CD4-positive, alpha-beta T cell (primary cell): Measurements from ENCODE around the gene MAP4K5. TPM values are rescaled to one million over a fixed set of nuclear protein-coding genes. Genes with fewer than 3 reads are reported as not detected.

Source experiments
- ATAC-seq: fragments of 200-7000 bp; cut with Tn5 transposase; one replicate; pipeline ENCODE4 v1.10.0; 2022; ENCODE audit warnings: mild to moderate bottlenecking; ENCODE audit not compliant: poor library complexity
- CTCF ChIA-PET: fragments of 350-600 bp; sonication (Branson Sonifier 250); formaldehyde crosslinking; loops from one replicate; lab custom pipeline; 2021; ENCODE audit warnings: antibody characterized with exemption, inconsistent platforms; lab: Charles Lee
- POLR2A ChIA-PET: fragments of 350-600 bp; sonication (Branson Sonifier 250); formaldehyde crosslinking; loops from one replicate; lab custom pipeline; 2021; ENCODE audit warnings: antibody characterized with exemption, inconsistent platforms; lab: Charles Lee
- DNase-seq, 14 experiments: peaks; one replicate each; pipeline ENCODE4 v3.0.0-alpha.2; 2013 to 2020; ENCODE audit warnings: mixed read lengths in 2 of 14
- H3K27ac ChIP-seq, 2 donors: one replicate each; pipeline versions ENCODE4 v1.5.1 to v1.7.0; 2013; ENCODE audit warnings: low read length in 2 of 2, low read depth in 1 of 2, mild to moderate bottlenecking in 1 of 2
- H3K27me3 ChIP-seq, 2 experiments: 1 replicate in 1 of 2; 2 replicates in 1 of 2; pipeline versions ENCODE4 v1.6.1 to v1.7.0; 2013; ENCODE audit warnings: low read length in 2 of 2, control low read depth in 1 of 2, mild to moderate bottlenecking in 1 of 2, moderate library complexity in 1 of 2; ENCODE audit not compliant: insufficient read depth in 2 of 2, control insufficient read depth in 1 of 2
- H3K36me3 ChIP-seq: one replicate; pipeline ENCODE4 v1.6.1; 2013; ENCODE audit warnings: low read length, control low read depth; ENCODE audit not compliant: insufficient read depth
- H3K4me1 ChIP-seq: one replicate; pipeline ENCODE4 v1.6.1; 2013; ENCODE audit warnings: low read length, control low read depth; ENCODE audit not compliant: insufficient read depth
- H3K4me3 ChIP-seq: one replicate; pipeline ENCODE4 v1.5.1; 2013; ENCODE audit warnings: mild to moderate bottlenecking, low read length, moderate library complexity
- H3K9me3 ChIP-seq, 2 experiments: 1 replicate in 1 of 2; 2 replicates in 1 of 2; pipeline versions ENCODE4 v1.6.1 to v1.7.0; 2013; ENCODE audit warnings: low read length in 2 of 2, mild to moderate bottlenecking in 2 of 2, control low read depth in 1 of 2, moderate library complexity in 1 of 2; ENCODE audit not compliant: control insufficient read depth in 1 of 2, insufficient read depth in 1 of 2
- H3K27ac Mint-ChIP-seq: one replicate; pipeline ENCODE4 v1.8.0; 2020; ENCODE audit warnings: mixed read lengths
- H3K27me3 Mint-ChIP-seq: one replicate; pipeline ENCODE4 v1.8.0; 2021; ENCODE audit warnings: mixed read lengths
- H3K36me3 Mint-ChIP-seq: one replicate; pipeline ENCODE4 v1.8.0; 2021; ENCODE audit warnings: low read depth, mixed read lengths
- H3K4me1 Mint-ChIP-seq: one replicate; pipeline ENCODE4 v1.8.0; 2021; ENCODE audit warnings: low read depth, mixed read lengths
- H3K4me3 Mint-ChIP-seq: one replicate; pipeline ENCODE4 v1.8.0; 2020; ENCODE audit warnings: mild to moderate bottlenecking, mixed read lengths
- H3K9me3 Mint-ChIP-seq: one replicate; pipeline ENCODE4 v1.8.0; 2020; ENCODE audit warnings: mixed read lengths
- CTCF ChIP-seq: fragments of 200-600 bp; IDR thresholded peaks from one replicate; pipeline ENCODE4 v1.8.0; 2022; ENCODE audit warnings: antibody characterized with exemption, mild to moderate bottlenecking
- intact Hi-C, 2 experiments: fragments of 100-400 bp; cut with DNase I in 1 of 2; cut with micrococcal nuclease in 1 of 2; formaldehyde crosslinking; loops; one replicate each; pipeline versions ENCODE4 v1.15.1 to v1.9.0; 2023 to 2025; cut with DNase I, micrococcal nuclease
- total RNA-seq, 174 experiments: library from RNA in 2 of 174; stranded (reverse) in 2 of 174; gene quantifications; one replicate each; pipeline ENCODE4 v1.2.3 and lab custom pipeline; 2021 to 2026

The MAP4K5 gene
- total RNA-seq, 2 experiments from 2014 or later, result 32.4 to 34.5 TPM

DNA sequence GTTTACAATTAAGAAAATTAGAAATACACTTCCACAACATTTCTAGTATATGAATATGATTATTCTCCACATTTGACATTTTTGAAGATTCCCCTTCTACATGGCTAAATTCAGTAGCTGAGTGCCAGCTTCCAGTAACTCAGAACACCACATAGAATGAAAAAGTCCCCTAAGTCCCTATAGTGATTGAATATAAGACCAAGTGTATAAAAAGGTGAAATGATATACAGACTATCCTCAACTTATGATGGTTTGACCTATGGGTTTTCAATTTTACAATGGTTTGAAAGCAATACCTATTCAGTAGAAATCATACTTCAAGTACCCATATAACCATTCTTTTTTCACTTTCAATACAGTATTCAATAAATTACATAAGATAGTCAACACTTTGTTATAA lies 43.4 kb upstream of the MAP4K5 start:
- no peak overlapping the region for H3K4me3 Mint-ChIP-seq
- CTCF ChIA-PET, result no interaction called here

GRCh38 chr14:50573862-50574261 lies 41.5 kb upstream of the MAP4K5 start:
- Mint-ChIP-seq H3K4me3 (no peak overlapping the region), H3K9me3 (peaks cover 10% of the 10 kb centered on the region), H3K4me1 (no peaks in the 10 kb centered on the region), H3K36me3 (peaks cover 38% of the 10 kb centered on the region), H3K27me3 (no peaks in the 10 kb centered on the region), H3K27ac (no peak overlapping the region)
- Histone ChIP-seq H3K36me3 (no peaks in the 10 kb centered on the region), H3K27me3 (peaks cover 0 to 6% of the 10 kb centered on the region in 2 experiments), H3K4me3 (no peak overlapping the region), H3K9me3 (peaks cover 6 to 14% of the 10 kb centered on the region in 2 experiments), H3K27ac (no peak overlapping the region), H3K4me1 (no peaks in the 10 kb centered on the region)
- ATAC-seq (no peak), DNase-seq (no peak)
- TF ChIP-seq CTCF, result no peak
- POLR2A ChIA-PET, result no interaction called here
- intact Hi-C loops, result no loop called here
- CTCF ChIA-PET, result no interaction called here

More for the DNA sequence above, 43.4 kb upstream of the MAP4K5 start:
- Histone ChIP-seq H3K36me3 (no peaks in the 10 kb centered on the region), H3K4me3 (no peak overlapping the region), H3K27ac (no peak overlapping the region), H3K9me3 (peaks cover 0 to 3% of the 10 kb centered on the region in 2 experiments), H3K4me1 (no peaks in the 10 kb centered on the region), H3K27me3 (peaks cover 0 to 6% of the 10 kb centered on the region in 2 experiments)
- ATAC-seq (no peak), DNase-seq (no peak)
- peaks cover 25% of the 10 kb centered on the region for H3K36me3 Mint-ChIP-seq
- POLR2A ChIA-PET, result no interaction called here
- peaks cover 6% of the 10 kb centered on the region for H3K9me3 Mint-ChIP-seq
- no peak for TF ChIP-seq CTCF
- H3K27me3 Mint-ChIP-seq, result no peaks in the 10 kb centered on the region
- H3K4me1 Mint-ChIP-seq, result no peaks in the 10 kb centered on the region
- no peak overlapping the region for H3K27ac Mint-ChIP-seq
- intact Hi-C loops, result no loop called here

DNA sequence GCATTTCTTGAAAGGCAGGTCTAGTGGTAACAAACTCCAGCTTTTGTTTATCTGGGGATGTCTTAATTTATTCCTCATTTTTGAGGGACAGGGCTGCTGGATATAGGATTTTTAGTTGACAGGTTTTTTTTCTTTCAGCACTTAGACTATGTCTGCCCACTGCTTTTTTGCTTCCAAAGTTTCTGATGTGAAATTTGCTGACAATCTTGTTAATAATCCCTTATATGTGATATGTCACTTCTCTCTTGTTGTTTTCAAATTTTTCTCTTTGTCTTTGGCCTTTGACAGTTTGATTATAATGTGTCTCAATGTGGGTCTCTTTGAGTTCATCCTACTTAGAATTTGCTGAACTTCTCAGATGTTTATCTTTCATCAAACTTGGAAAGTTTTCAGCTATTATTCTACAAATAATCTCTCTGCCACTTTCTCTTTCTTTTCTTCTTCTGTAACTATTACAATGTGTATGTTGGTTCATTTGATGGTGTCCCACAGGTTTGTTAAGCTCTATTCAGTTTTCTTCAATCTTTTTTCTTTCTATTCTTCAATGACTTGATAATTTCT lies 37.4 kb upstream of the MAP4K5 start:
- H3K27ac Mint-ChIP-seq, result no peak overlapping the region
- Histone ChIP-seq H3K4me1 (no peaks in the 10 kb centered on the region), H3K27ac (no peak overlapping the region), H3K27me3 (peaks cover 0 to 6% of the 10 kb centered on the region in 2 experiments), H3K9me3 (peaks cover 6 to 19% of the 10 kb centered on the region in 2 experiments), H3K4me3 (no peak overlapping the region), H3K36me3 (no peaks in the 10 kb centered on the region)
- peaks cover 10% of the 10 kb centered on the region for H3K9me3 Mint-ChIP-seq
- no peaks in the 10 kb centered on the region for H3K27me3 Mint-ChIP-seq
- TF ChIP-seq CTCF, result no peak
- POLR2A ChIA-PET, result no interaction called here
- peaks cover 38% of the 10 kb centered on the region for H3K36me3 Mint-ChIP-seq
- intact Hi-C loops, result no loop called here
- CTCF ChIA-PET, result interaction anchor here (0.8 to 2.1 kb wide), 2 partner anchors 10 to 16 kb away, joined by 3 to 5 read pairs; partner anchors contain the start of gene ATL1
- no peak overlapping the region for H3K4me3 Mint-ChIP-seq
- no peak for ATAC-seq
- DNase-seq, result no peak
- H3K4me1 Mint-ChIP-seq, result no peaks in the 10 kb centered on the region
